HEK293 (cell line): ENCODE results near the gene RPL29.
A peak's percentile ranks its signal among the peaks of the same experiment; 100 is the strongest.

Experiments used
- BCL11A ChIP-seq: fragments of 450-650 bp; formaldehyde crosslinking; IDR thresholded peaks from 2 replicates; pipeline ENCODE4 v1.5.1; 2016; ENCODE audit warnings: low read depth, missing biosample characterization, missing genetic modification characterization
- ELK4 ChIP-seq: IDR thresholded peaks from 2 replicates; pipeline ENCODE4 v1.6.1; 2011; ENCODE audit warnings: mild to moderate bottlenecking, low read depth, low read length, borderline replicate concordance
- HOXA7 ChIP-seq: sonication (generic); formaldehyde crosslinking; IDR thresholded peaks from 2 replicates; pipeline ENCODE4 v1.8.1; 2022; ENCODE audit warnings: missing genetic modification reagents, borderline replicate concordance
- HOXD13 ChIP-seq: sonication (generic); formaldehyde crosslinking; IDR thresholded peaks from 2 replicates; pipeline ENCODE4 v1.8.0; 2022; ENCODE audit warnings: missing genetic modification reagents, borderline replicate concordance
- IKZF3 ChIP-seq: fragments of 450-650 bp; IDR thresholded peaks from 2 replicates; pipeline ENCODE4 v1.5.0; 2018; ENCODE audit warnings: missing biosample characterization, mild to moderate bottlenecking, missing genetic modification characterization, moderate library complexity
- KLF1 ChIP-seq: fragments of 450-650 bp; formaldehyde crosslinking; IDR thresholded peaks from 2 replicates; pipeline ENCODE4 v1.5.1; 2016; ENCODE audit warnings: missing biosample characterization, missing genetic modification characterization
- KLF17 ChIP-seq: fragments of 450-650 bp; formaldehyde crosslinking; IDR thresholded peaks from 2 replicates; pipeline ENCODE4 v1.5.1; 2016; ENCODE audit warnings: missing biosample characterization, missing genetic modification characterization
- KLF7 ChIP-seq: fragments of 450-650 bp; formaldehyde crosslinking; IDR thresholded peaks from 2 replicates; pipeline ENCODE4 v1.5.1; 2016; ENCODE audit warnings: missing biosample characterization, missing genetic modification characterization, borderline replicate concordance
- MYNN ChIP-seq: fragments of 450-650 bp; formaldehyde crosslinking; IDR thresholded peaks from 2 replicates; pipeline ENCODE4 v1.5.1; 2016; ENCODE audit warnings: missing biosample characterization, missing genetic modification characterization, borderline replicate concordance
- RBAK ChIP-seq: fragments of 450-650 bp; formaldehyde crosslinking; IDR thresholded peaks from 2 replicates; pipeline ENCODE4 v1.5.1; 2016; ENCODE audit warnings: missing biosample characterization, missing genetic modification characterization
- SALL2 ChIP-seq: fragments of 450-650 bp; formaldehyde crosslinking; IDR thresholded peaks from 2 replicates; pipeline ENCODE4 v1.5.0; 2017; ENCODE audit warnings: missing biosample characterization, mild to moderate bottlenecking, missing genetic modification characterization, borderline replicate concordance
- ZFHX2 ChIP-seq: fragments of 450-650 bp; formaldehyde crosslinking; conservative IDR thresholded peaks from 2 replicates; pipeline ENCODE4 v1.5.1; 2016; ENCODE audit warnings: missing biosample characterization, missing genetic modification characterization
- ZNF169 ChIP-seq: fragments of 450-650 bp; formaldehyde crosslinking; IDR thresholded peaks from 2 replicates; pipeline ENCODE4 v1.5.1; 2016; ENCODE audit warnings: missing biosample characterization, missing genetic modification characterization
- ZNF184 ChIP-seq: fragments of 450-650 bp; IDR thresholded peaks from 2 replicates; pipeline ENCODE4 v1.5.1; 2018; ENCODE audit warnings: missing biosample characterization, mild to moderate bottlenecking, missing genetic modification characterization
- ZNF23 ChIP-seq: fragments of 450-650 bp; formaldehyde crosslinking; IDR thresholded peaks from 2 replicates; pipeline ENCODE4 v1.5.1; 2016; ENCODE audit warnings: missing biosample characterization, missing genetic modification characterization, borderline replicate concordance
- ZNF266 ChIP-seq: fragments of 450-650 bp; formaldehyde crosslinking; IDR thresholded peaks from 2 replicates; pipeline ENCODE4 v1.5.1; 2016; ENCODE audit warnings: missing biosample characterization, missing genetic modification characterization, low read depth
- ZNF302 ChIP-seq: fragments of 450-650 bp; formaldehyde crosslinking; IDR thresholded peaks from 2 replicates; pipeline ENCODE4 v1.5.1; 2016; ENCODE audit warnings: missing biosample characterization, missing genetic modification characterization, low read depth
- ZNF324 ChIP-seq: fragments of 450-650 bp; formaldehyde crosslinking; IDR thresholded peaks from 2 replicates; pipeline ENCODE4 v1.5.1; 2016; ENCODE audit warnings: missing biosample characterization, missing genetic modification characterization
- ZNF362 ChIP-seq: fragments of 450-650 bp; formaldehyde crosslinking; IDR thresholded peaks from 2 replicates; pipeline ENCODE4 v1.5.1; 2016; ENCODE audit warnings: missing biosample characterization, missing genetic modification characterization
- ZNF391 ChIP-seq: fragments of 450-650 bp; formaldehyde crosslinking; IDR thresholded peaks from 2 replicates; pipeline ENCODE4 v1.5.1; 2016; ENCODE audit warnings: low read depth, missing biosample characterization, missing genetic modification characterization, borderline replicate concordance
- ZNF416 ChIP-seq: fragments of 450-650 bp; formaldehyde crosslinking; IDR thresholded peaks from 2 replicates; pipeline ENCODE4 v1.5.1; 2016; ENCODE audit warnings: missing biosample characterization, missing genetic modification characterization
- ZNF701 ChIP-seq: fragments of 450-650 bp; formaldehyde crosslinking; IDR thresholded peaks from 2 replicates; pipeline ENCODE4 v1.5.1; 2016; ENCODE audit warnings: missing biosample characterization, missing genetic modification characterization
- ZNF76 ChIP-seq: fragments of 450-650 bp; formaldehyde crosslinking; IDR thresholded peaks from 2 replicates; pipeline ENCODE4; 2016; ENCODE audit warnings: low read depth, missing biosample characterization, missing genetic modification characterization, borderline replicate concordance
- TF ChIP-seq, protein P1 (sequence below): fragments of 450-650 bp; formaldehyde crosslinking; IDR thresholded peaks from 2 replicates; pipeline ENCODE4 v1.5.1; 2016; ENCODE audit warnings: missing biosample characterization, missing genetic modification characterization

Gene RPL29

GRCh38 chr3:51974963-51975851 is 20.5 kb downstream of the RPL29 start, which contains the start of gene ABHD14A (continued):
- TF ChIP-seq KLF7 (no peak; the same call in 1 of the 2 replicates), IKZF3 (tag by site-specific recombination) (no peak), ZNF266 (tag by site-specific recombination) (no peak), ZNF184 (tag by site-specific recombination) (no peak), HOXA7 (CRISPR knock-in tag) (no peak), HOXD13 (CRISPR knock-in tag) (no peak), KLF17 (tag by site-specific recombination) (0 out of 2 replicates have a peak, but pooled peaks have one; percentile 19), MYNN (tag by site-specific recombination) (no peak), ZNF416 (tag by site-specific recombination) (no peak), ZNF169 (tag by site-specific recombination) (no peak), ZNF23 (tag by site-specific recombination) (no peak), ZFHX2 (tag by site-specific recombination) (no peak), ZNF391 (tag by site-specific recombination) (no peak), RBAK (tag by site-specific recombination) (no peak), ZNF76 (tag by site-specific recombination) (no peak), ZNF362 (no peak), BCL11A (tag by site-specific recombination) (no peak), ZNF302 (tag by site-specific recombination) (no peak), ZNF701 (tag by site-specific recombination) (no peak), ELK4 (no peak), SALL2 (tag by site-specific recombination) (no peak), ZNF324 (tag by site-specific recombination) (no peak), KLF1 (no peak)
- TF ChIP-seq, protein P1, sequence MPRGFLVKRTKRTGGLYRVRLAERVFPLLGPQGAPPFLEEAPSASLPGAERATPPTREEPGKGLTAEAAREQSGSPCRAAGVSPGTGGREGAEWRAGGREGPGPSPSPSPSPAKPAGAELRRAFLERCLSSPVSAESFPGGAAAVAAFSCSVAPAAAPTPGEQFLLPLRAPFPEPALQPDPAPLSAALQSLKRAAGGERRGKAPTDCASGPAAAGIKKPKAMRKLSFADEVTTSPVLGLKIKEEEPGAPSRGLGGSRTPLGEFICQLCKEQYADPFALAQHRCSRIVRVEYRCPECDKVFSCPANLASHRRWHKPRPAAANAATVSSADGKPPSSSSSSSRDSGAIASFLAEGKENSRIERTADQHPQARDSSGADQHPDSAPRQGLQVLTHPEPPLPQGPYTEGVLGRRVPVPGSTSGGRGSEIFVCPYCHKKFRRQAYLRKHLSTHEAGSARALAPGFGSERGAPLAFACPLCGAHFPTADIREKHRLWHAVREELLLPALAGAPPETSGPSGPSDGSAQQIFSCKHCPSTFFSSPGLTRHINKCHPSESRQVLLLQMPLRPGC, result no peak
- TF ChIP-seq, all 188 proteins: peak for 10
